HG02678 (cell line): ENCODE measurements around the gene NEURL4.
"Not testable (repeated sequence)": the region's sequence is repeated elsewhere in the genome, so short reads cannot be mapped to it uniquely, and the experiment has no call there.

Source experiments
- ATAC-seq: cut with Tn5 transposase; IDR thresholded peaks from one replicate; pipeline ENCODE4 v1.9.1; 2021; ENCODE audit warnings: mild to moderate bottlenecking, moderate library complexity; ENCODE audit not compliant: unreplicated experiment

Gene NEURL4

GRCh38 chr17:7347630-7348477, 18.7 kb upstream of the NEURL4 start:
- ATAC-seq: no peak

GRCh38 chr17:7346761-7347614, 17.9 kb upstream of the NEURL4 start:
- no peak for ATAC-seq

GRCh38 chr17:7343250-7343649, 14.1 kb upstream of the NEURL4 start:
- no peak for ATAC-seq

- no peak for ATAC-seq
Observed at GRCh38 chr17:7341842-7342241, 12.7 kb upstream of the NEURL4 start.

- no peak for ATAC-seq
Observed at GRCh38 chr17:7340179-7340578, 11.0 kb upstream of the NEURL4 start.

GRCh38 chr17:7337600-7337999, 8.5 kb upstream of the NEURL4 start:
- not testable (repeated sequence) for ATAC-seq

GRCh38 chr17:7336240-7337175, 7.4 kb upstream of the NEURL4 start, which contains the start of gene ACAP1:
Gene ACAP1, plus strand, starts transcription at chr17:7336529. Its CDS starts 206 bp downstream, at chr17:7336735.
- ATAC-seq: peak; percentile 65

- not testable (repeated sequence) for ATAC-seq
Observed at GRCh38 chr17:7335765-7336164, 6.6 kb upstream of the NEURL4 start.

GRCh38 chr17:7334938-7335538, 5.9 kb upstream of the NEURL4 start:
- no peak for ATAC-seq

- not testable (repeated sequence) for ATAC-seq
Observed at GRCh38 chr17:7332600-7333069, 3.5 kb upstream of the NEURL4 start.

- no peak for ATAC-seq
Observed at GRCh38 chr17:7332111-7332510, 3.0 kb upstream of the NEURL4 start.

- no peak for ATAC-seq
Observed at GRCh38 chr17:7330638-7331015, 1.5 kb upstream of the NEURL4 start.

GRCh38 chr17:7329997-7330637, 982 bp upstream of the NEURL4 start:
- peak; percentile 36 for ATAC-seq

- ATAC-seq: peak; percentile 67
Observed at GRCh38 chr17:7329374-7329996, 350 bp upstream of the NEURL4 start.

- ATAC-seq: no peak
Observed at GRCh38 chr17:7328009-7328408, 1.1 kb downstream of the NEURL4 start.

- ATAC-seq: no peak
Observed at GRCh38 chr17:7327501-7327900, 1.6 kb downstream of the NEURL4 start.

- no peak for ATAC-seq
Observed at GRCh38 chr17:7327056-7327455, 2.1 kb downstream of the NEURL4 start.

GRCh38 chr17:7326186-7326585, 2.9 kb downstream of the NEURL4 start:
- ATAC-seq: no peak

- no peak for ATAC-seq
Observed at GRCh38 chr17:7325031-7325528, 4.1 kb downstream of the NEURL4 start.
